Stimulated activated CD8-positive, alpha-beta memory T cell treated with anti-CD3 and anti-CD28 coated beads, Interleukin-7, amount 100 ng/mL, for 48 hours (primary cell): ENCODE results near the gene FHIP1A.

Experiments used
- DNase-seq, 2 donors: peaks; one replicate each; pipeline ENCODE4 v3.0.0-alpha.2; 2020; ENCODE audit warnings: low read depth in 1 of 2; ENCODE audit errors: extremely low read depth in 1 of 2

The FHIP1A gene

DNA sequence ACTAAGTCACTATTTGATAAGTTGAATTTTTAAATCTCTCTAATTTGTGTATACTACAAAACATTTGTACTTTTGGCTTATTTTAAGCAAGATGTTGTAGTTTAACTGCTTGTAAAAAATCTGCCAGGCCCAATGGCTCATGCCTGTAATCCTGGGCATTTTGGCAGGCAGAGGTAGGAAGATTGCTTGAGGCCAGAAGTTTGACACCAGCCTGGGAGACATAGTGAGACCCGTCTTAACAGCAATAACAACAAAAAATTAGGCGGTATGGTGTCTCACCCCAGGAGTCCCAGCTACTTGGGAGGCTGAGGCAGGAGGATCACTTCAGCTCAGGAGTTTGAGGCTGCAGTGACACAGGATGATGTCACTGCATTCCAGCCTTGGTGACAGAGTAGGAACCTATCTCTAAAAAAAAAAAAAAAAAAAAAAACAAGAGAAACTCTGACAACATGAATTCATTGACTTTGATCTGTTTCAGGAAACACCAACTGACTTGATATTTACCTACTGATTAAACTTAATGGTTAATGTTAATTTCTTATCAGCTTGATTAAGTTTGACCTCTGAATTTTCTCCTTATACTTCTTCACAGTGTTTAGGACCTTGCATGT is 8.9 kb downstream of the FHIP1A start:
- DNase-seq = no peak

DNA sequence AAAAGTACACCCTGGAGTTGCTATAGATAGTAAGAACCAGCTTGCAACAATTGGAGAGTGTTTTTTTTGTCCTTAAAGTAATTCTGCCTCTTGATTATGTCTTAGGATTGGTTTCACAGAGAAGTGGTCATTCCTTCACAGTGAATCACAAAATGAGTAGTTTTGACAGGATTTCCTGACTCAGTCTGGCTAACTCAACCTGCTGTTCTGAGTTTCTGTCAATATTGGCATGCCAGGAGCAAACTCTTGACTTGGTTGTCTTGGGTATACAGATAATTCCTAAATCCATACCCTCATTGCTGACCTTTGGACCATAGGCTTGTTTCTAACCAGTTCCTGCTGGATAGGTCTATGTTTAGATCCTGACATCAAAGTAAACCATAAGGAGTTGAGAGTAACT is 9.4 kb downstream of the FHIP1A start:
- DNase-seq = no peak

DNA sequence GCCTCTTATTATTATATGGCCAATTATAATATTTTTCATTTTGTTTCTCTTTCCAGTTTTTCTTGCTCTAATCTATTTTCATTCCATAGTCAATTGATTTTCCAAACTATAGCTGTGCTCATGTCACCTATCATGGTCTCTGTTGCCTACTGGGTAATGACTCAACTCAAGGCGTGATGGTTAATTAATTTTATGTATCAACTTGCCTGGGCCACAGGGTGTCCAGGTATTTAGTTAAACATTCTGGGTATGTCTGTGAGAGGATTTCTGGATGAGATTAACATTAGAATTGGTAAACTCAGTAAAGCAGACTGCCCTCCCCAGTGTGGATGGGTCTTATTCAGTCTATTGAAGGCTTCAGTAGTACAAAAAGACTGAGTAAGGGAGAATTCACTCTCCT is 9.9 kb downstream of the FHIP1A start:
- DNase-seq = no peak

DNA sequence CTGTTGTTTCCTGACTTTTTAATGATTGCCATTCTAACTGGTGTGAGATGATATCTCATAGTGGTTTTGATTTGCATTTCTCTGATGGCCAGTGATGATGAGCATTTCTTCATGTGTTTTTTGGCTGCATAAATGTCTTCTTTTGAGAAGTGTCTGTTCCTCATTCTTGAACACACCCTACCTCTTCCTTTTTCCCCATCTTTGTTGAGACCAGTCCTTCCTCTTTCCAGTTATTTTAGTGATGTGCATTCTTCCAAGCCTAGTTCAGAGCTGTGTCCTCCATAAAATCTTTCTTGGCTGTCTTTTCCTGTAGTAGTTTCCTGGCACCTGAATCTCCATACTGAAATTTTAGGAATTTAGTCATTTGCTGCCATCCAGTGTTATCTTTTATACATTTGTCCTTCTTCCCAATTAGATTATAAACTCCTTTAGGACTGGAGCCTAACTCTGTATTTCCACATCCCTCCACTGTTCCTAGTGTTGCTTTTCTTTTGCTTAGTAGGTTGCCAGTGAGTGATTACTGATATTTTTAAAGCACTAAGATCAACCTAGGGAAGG is 11.4 kb downstream of the FHIP1A start:
- no peak for DNase-seq

DNA sequence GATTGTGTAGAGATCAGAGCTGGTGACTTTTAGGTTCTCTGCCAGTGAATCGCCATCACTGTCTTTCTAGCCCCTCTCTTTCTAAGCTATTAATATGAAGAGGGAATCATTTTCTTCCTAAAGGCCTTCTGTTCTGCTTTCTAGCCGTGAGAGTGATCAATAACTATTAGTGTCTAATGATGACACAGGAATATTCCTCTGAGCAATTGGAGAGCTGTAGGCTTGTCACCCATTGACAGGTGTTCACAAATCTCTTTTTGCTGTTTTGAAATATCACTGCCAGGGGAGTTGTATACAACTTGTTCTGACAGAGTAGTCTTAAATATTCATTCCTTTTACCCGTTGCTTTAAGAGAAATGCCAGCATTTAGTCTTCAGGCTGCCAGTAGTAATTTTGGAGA is 13.9 kb downstream of the FHIP1A start:
- DNase-seq = no peak

DNA sequence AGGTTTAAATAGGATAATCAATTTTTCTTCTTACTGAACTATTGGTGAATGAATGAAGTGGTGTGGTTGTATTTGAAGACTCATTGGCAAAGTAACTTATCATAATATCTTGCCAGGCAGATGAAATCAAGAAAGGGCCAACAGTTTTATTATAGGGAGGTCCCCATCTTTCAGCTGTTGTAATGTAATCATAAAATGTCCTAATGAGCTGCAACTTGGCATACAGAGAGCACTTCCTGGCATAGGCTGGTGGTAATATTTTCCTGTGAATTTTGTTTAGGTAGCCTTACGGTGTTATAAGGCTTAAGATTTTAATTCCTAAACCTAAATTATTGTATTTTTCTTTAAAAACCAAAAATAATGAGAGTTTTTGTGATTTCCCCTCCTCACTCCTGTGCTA is 17.5 kb downstream of the FHIP1A start:
- DNase-seq = no peak

DNA sequence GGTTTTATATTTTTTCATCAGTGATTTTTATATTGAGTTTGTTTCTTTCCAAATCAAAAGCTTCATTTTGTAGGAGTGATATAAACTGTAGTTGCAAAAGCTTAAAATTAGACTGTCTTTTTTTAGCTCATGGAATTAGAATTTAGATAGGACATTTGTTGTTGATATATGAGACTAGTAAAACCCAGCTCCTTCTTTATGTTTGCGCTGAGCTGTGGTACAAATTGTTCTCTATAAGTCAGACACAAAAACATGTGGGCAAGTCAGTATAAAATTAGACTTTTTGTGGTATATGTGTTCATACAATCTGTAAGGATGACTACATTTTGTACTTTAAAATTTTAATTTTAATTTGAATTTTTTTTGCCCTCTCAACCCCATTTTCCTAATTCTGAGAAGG is 18.3 kb downstream of the FHIP1A start:
- no peak for DNase-seq

DNA sequence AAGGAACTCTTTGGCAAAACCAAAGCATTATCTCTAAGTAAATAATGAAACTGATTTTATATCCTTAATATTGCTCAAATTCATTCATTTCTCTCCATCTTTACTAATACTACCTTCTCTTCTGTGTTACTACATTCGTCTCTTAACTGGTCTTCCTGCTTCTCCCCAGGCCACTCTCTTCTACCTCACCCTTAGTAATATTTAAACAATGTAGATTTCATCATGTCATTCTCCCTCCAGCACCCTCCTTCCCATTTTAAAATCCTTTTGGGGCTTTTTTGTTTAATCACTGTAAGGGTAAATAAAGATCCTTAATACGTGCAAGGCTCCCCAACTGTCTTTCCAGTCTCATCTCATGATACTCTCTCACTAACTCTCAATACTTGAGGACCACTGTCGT is 19.4 kb downstream of the FHIP1A start:
- DNase-seq = no peak

DNA sequence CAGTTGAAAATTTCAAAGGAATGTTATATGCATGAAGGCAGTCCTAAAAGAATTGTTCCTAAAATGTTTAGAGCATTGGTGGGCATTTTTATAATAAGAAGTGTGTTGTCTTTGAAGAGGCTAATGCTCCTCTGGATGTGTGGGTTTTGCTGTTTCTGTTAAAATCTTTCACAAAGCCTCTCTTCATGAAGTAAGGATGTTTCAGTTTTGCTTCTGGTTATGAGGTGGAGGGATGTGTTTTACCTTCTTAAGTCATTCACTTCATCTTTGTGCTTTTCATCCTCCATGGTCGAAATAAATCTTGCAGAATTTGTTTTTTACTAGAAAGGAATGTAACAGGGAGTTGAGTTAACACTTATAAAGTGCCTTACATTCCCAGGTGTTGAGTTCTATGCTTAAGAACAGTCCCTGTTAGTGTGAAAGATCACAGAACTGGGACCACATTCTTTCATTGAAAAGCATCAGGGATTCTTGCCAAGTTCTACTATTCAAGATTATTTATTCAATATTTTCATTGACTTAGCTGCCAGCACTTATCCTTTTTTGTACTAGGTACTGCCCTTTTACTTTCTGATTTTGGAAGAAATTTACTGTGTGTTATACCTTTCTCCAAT is 21.1 kb downstream of the FHIP1A start:
- DNase-seq = no peak

DNA sequence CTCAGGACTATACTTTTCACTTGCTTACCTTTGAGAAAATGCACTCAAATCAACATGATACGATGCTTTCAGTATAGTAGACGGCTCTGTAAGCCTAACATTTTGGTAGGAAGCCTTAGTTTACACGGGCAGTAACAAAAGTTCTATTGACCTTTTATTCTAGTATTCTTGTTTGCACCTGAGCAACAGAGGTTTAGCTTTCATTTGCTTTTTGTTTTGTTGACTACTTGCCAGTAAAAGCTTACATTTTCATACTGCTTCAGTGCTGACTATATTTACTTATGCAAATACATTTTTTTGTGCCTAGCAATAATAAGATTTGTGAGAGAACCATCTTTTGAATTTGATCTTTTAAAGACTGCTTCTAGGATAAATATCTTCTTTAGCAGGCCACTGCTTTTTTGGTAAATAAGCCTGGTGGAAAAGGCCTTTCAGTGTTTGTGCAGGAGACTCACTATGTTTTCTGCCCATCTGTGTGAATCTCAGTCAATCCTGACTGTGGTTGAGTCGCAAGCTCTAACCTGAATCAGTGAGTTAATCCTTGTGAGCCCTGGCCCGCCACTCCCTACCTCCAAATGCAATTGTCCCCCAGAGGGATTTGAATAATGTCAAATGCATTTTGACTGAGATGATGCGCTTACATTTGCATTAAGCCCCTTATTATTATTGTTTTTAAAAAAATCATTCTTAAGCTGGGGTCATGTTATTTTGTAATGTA is 21.9 kb downstream of the FHIP1A start:
- DNase-seq = no peak

DNA sequence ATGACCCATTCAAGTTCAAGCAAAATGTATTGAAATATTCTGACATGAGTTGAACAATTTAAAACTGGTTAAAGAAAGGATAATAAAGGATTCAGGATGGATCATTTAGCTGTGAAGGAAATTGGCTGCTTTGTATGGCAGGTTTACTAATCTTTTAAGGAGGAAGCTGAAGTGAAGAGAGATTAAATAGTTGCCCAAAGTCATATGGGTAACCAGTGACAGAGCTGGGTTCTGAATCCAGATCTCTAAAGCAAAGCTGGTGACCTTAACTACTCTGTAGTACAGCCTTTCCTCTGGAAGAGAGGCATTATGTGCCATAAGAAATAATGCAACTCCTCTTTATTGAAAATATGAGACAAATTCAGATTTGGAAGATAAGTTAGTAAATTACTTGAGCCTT is 22.8 kb downstream of the FHIP1A start:
- DNase-seq = no peak

DNA sequence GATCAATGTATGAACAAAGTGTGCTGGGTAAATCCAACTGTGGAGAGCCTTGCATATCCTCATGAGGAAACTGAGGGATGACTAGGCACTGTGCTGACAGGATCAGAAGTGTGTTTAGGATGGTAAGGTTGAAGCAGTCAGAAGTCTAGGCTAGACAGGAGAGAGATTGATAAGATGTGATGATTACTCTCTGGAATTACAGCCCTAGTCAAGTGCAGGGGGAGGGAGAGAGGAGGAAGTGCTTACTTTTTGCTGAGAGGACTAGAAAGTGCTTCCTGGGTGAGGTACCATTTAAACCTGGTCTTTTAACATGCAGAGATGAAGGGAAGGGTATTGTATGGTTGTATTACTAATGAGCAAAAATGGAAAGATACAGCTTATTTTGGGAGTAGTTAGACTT is 23.7 kb downstream of the FHIP1A start:
- no peak for DNase-seq

DNA sequence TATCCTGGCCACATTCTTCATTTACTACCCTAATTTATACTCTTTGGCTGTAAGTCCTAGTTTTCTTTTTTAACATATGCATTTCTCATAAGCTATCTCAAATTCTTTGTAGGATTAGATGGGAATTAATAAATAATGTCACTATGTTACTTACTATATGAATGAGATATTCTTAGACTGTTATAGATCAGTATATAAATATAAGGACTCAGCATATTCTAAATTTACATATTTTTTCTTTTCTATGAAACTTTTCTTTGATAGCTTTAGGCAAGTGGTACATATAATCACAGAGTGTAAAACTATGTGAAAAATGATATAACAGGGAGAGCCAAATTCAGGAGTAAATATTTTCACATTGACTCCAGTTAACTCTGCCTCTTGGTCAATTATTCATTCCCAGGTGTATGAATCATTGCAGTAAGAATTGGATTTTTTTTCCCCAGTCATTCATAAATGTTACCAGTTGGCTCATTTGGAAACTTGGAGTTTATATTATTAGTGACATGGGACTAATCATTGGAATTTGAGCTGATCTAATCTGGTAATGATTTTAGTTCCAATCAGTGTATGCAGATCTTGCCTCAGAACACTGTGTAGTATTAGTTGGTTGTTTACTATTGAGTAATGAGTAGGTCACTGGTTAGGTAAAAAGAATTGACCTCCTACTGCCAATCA is 25.3 kb downstream of the FHIP1A start:
- DNase-seq = no peak

DNA sequence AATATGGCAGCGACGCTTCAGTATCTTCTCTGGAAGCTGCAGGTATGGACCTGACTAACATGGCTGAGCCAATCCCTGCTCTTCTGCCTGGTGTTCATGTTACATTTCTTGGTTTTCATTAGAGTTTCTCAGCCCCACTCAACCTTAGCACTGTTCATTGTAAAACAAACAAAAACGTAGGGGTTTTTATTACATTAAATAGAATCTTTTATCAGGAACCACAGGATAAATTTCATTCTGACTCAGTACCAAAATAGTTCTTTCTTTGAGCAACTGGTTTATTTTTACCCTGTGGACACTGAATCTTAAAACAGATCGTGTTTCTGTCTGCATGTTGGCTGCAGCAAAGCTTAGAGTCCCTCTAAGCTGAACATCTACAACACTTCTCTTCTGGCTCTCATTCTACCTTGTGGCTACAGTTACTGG is 27.1 kb downstream of the FHIP1A start:
- no peak for DNase-seq

DNA sequence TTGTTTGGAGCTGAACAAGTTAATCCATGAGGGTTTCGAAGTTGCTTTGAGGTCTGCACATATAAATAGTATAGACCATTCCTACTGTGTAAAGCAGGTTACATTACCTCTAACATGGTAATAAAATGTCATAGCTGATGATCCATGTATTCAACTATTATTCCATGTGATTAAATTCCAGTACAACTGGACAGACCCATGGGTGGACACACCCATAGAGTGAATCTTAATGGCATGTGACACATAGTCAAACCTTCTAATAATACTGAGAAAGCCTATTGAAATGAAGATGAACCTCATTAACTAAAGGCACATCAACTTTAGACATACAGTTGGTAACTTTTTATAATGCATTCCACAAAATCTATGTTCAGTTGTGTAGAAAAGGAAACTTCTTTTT is 28.5 kb downstream of the FHIP1A start:
- DNase-seq = no peak

DNA sequence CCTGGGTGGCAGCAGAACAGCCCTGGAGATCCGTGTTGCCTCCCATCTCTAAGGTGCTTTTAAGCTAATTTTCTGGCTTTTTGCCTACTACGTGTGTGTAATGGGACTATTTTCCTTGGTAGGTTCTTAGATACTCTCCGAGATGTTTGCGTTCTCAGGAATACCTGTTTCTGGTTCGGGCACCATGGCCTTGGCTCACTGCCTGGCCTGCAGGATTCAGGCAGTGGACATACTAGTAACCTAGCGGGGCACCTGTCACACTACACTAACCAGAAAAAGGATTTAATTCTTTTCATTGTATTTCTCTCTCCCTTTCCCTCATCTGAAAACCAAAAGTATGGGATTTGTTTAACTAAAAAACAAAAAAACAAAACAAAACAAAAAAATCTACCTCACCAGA is 29.2 kb downstream of the FHIP1A start:
- DNase-seq = no peak

DNA sequence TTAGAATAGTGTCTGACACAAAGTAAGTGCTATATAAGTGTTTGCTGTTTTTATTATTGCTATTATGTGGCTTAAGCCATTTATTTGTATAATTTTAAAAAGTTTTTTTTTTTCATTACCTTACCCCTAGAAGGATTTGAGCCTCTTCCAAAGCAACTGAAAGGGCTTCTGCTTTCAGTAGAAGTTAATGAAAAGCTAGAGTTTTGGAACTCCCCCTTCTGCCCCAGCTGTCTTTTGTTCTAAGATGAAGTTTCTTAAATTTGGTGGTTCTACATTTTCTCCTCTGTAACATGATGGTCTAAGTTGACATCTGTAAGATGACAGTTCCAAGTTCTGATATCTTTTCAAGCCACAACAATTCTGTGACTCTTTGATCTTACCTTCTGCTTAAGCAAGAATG is 30.3 kb downstream of the FHIP1A start:
- DNase-seq = no peak

DNA sequence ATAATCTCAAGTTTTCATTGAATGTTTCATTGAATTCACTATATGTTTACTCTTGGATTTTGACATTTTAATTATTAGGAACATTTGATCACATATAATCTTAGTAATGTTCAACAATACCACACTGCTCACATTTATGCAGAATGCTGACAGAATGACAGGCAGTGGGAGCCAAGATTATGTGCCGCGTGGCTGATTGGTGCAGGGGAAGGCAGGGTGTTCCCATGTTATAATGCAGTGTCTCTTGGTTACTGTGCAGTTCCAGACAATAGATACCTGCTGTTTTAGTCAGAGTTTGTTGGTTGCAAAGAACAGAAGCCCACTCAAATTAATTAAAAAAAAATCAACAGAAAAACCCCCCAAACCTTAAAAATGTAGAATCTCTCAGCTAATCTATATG is 33.0 kb downstream of the FHIP1A start:
- no peak for DNase-seq

DNA sequence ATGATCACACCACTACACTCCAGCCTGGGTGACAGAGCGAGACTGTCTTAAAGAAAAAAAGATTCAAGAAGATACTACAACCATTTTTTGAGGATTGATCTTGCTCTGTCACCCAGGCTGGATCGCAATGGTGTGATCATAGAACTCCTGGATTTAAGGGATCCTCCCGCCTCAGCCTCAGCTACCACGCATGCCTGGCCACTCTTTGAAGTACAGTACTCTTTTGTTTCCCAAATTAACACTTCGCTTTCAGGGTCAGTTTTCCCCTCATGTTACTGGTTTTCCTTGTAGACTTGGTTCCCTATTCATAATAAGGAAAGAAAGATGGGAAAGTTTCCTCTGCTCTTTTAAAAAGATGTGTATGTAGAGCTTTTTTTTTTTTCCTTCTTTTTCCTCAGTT is 34.3 kb downstream of the FHIP1A start:
- no peak for DNase-seq

DNA sequence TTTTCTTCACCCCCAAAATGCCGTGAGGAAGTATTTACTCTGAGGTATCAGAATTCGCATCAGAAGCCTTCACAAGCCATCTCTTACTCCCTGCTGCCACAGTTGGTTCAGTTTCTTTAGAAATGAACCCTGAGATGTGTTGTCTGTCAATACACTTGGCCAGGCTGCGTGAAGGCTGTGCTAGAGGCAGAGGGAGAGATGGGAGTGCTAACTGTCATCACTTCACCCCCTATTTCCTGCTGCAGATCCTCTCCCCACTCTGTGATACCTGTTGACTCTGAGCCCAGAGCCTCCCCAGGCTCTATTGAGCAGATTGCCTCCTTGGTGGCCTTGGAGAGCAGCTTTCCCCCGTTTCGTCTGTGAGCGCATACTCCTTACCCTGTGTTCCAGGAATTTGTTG is 34.8 kb downstream of the FHIP1A start:
- DNase-seq = no peak

DNA sequence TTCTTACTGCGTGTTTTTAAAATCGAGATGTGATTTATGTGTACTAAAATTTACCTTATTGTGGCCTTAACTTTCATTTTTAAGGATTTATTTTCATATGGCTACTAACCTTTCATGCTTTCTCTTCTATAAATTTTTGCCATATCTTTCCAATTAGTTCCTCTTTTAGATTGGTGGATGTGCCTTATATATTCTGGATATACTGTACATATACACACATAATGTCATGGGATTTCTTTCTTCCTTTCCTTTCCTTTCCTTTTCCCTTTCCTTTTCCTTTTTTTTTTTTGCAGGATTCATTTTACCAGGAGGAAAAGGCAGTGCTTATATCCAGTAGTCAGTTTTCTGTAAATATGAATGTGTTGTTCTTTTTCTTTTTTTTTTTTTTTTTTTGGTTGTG is 37.2 kb downstream of the FHIP1A start:
- DNase-seq = no peak

DNA sequence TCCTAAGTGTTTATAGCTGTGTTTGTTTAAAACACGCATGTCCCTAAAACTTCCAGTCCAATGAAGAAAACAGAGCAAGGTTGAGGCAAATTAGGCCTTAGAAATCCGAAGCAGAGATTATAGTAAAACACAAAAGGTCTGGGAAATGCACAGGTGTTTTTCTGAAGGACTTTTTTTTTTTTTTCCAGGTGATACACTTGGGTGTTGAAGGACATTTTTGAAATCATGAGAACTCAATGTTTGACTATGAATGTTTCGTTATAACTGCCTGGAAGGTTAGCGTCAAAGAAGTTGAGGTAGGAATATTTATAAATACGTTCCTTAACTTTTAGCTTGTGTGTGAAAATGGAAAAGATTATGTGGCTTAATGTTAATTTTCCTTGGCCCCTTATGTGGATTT is 45.5 kb downstream of the FHIP1A start:
- no peak for DNase-seq
